MM.1S (cell line): ENCODE data around the gene PCP2.
A peak's percentile ranks its signal among the peaks of the same experiment; 100 is the strongest.

Experiments used
- DNase-seq: peaks from one replicate; pipeline ENCODE4 v3.0.0-alpha.2; 2015
- H2AFZ ChIP-seq: fragments of 300-600 bp; sonication (generic); 2 replicates; pipeline ENCODE4 v1.6.0; 2016; ENCODE audit warnings: antibody characterized with exemption, low read length
- H3F3A ChIP-seq: fragments of 300-600 bp; sonication (generic); 2 replicates; pipeline ENCODE4 v1.6.1; 2016; ENCODE audit warnings: mild to moderate bottlenecking, antibody characterized with exemption, low read length, moderate library complexity, mixed read lengths; ENCODE audit not compliant: insufficient read depth
- H3K27ac ChIP-seq: fragments of 300-600 bp; sonication (generic); 2 replicates; pipeline ENCODE4 v1.5.1; 2016; ENCODE audit warnings: mild to moderate bottlenecking, low read length
- H3K27me3 ChIP-seq: fragments of 300-600 bp; sonication (generic); replicated peaks from 2 replicates; pipeline ENCODE4 v1.6.0; 2016; ENCODE audit warnings: low read length; ENCODE audit not compliant: insufficient read depth
- H3K36me3 ChIP-seq: fragments of 300-600 bp; sonication (generic); replicated peaks from 2 replicates; pipeline ENCODE4 v1.6.1; 2016; ENCODE audit warnings: mild to moderate bottlenecking, low read length, mixed read lengths; ENCODE audit not compliant: insufficient read depth
- H3K4me1 ChIP-seq: fragments of 300-600 bp; sonication (generic); 2 replicates; pipeline ENCODE4 v1.6.1; 2016; ENCODE audit warnings: low read length, mixed read lengths
- H3K4me2 ChIP-seq: fragments of 300-600 bp; sonication (generic); 2 replicates; pipeline ENCODE4 v1.6.0; 2016; ENCODE audit warnings: low read depth, low read length
- H3K4me3 ChIP-seq: fragments of 300-600 bp; sonication (generic); 2 replicates; pipeline ENCODE4 v1.5.1; 2016; ENCODE audit warnings: low read length, mixed read lengths
- H3K79me2 ChIP-seq: fragments of 300-600 bp; sonication (generic); 2 replicates; pipeline ENCODE4 v1.6.1; 2016; ENCODE audit warnings: mixed run types, low read length, mixed read lengths
- H3K9ac ChIP-seq: fragments of 300-600 bp; sonication (generic); 2 replicates; pipeline ENCODE4 v1.6.1; 2016; ENCODE audit warnings: low read length, mixed read lengths
- H3K9me2 ChIP-seq: fragments of 300-600 bp; sonication (generic); replicated peaks from 2 replicates; pipeline ENCODE4 v1.6.1; 2016; ENCODE audit warnings: mild to moderate bottlenecking, low read length, mixed read lengths; ENCODE audit not compliant: insufficient read depth
- H3K9me3 ChIP-seq: fragments of 300-600 bp; sonication (generic); replicated peaks from 2 replicates; pipeline ENCODE4 v1.6.1; 2016; ENCODE audit warnings: mild to moderate bottlenecking, low read length, mixed read lengths; ENCODE audit not compliant: insufficient read depth
- H4K20me1 ChIP-seq: fragments of 300-600 bp; sonication (generic); 2 replicates; pipeline ENCODE4 v1.6.1; 2016; ENCODE audit warnings: mild to moderate bottlenecking, low read length, moderate library complexity, mixed read lengths; ENCODE audit not compliant: insufficient read depth
- EZH2 ChIP-seq: fragments of 300-600 bp; sonication (generic); optimal IDR thresholded peaks from 2 replicates; pipeline ENCODE3; 2017; ENCODE audit warnings: low read depth, mild to moderate bottlenecking, antibody characterized with exemption, low read length, mixed read lengths
- EZH2phosphoT487 ChIP-seq: fragments of 300-600 bp; sonication (generic); IDR thresholded peaks from 2 replicates; pipeline ENCODE4 v1.6.1; 2018; ENCODE audit warnings: antibody characterized with exemption, low read length
- TF ChIP-seq, protein P1 (sequence below): fragments of 300-600 bp; sonication (generic); IDR thresholded peaks from 2 replicates; pipeline ENCODE4 v1.5.1; 2016; ENCODE audit warnings: antibody characterized with exemption, low read length, mixed read lengths

PCP2 gene

DNA sequence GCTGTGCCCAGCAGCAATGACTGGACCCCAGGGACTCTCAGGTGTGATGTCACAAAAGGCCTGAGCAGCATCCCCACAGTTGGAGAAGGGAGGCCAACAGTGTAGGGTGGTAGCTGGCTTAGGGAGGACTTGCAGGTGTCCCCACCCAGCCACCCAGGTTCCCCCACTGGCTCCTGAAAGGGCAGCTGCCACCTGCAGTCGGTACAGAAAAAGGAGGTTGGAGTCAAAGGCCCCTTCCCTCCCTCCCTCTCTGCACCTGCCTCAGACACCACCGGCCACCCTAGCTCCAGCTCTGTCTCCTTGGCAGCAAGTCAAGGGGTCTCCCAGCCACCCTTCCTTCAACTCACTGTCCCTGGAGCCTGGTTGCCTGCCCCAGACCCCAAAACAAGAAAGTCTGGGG is at the start of gene PCP2:
PCP2 (minus strand) TSS at position 22 of the 400 bp plus-strand sequence. CDS start 262 bp downstream, outside the sequence.
- TF ChIP-seq EZH2 (no peak), EZH2phosphoT487 (no peak)
- TF ChIP-seq, protein P1, sequence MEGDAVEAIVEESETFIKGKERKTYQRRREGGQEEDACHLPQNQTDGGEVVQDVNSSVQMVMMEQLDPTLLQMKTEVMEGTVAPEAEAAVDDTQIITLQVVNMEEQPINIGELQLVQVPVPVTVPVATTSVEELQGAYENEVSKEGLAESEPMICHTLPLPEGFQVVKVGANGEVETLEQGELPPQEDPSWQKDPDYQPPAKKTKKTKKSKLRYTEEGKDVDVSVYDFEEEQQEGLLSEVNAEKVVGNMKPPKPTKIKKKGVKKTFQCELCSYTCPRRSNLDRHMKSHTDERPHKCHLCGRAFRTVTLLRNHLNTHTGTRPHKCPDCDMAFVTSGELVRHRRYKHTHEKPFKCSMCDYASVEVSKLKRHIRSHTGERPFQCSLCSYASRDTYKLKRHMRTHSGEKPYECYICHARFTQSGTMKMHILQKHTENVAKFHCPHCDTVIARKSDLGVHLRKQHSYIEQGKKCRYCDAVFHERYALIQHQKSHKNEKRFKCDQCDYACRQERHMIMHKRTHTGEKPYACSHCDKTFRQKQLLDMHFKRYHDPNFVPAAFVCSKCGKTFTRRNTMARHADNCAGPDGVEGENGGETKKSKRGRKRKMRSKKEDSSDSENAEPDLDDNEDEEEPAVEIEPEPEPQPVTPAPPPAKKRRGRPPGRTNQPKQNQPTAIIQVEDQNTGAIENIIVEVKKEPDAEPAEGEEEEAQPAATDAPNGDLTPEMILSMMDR: no peak
- peaks cover 9% of the 10 kb centered on the region for H3K4me1 ChIP-seq
- H3K36me3 ChIP-seq: no peaks in the 10 kb centered on the region
- no peaks in the 10 kb centered on the region for H4K20me1 ChIP-seq
- no peak within 1 kb of the TSS for H3K4me3 ChIP-seq
- H3K79me2 ChIP-seq: peaks cover 36% of the 10 kb centered on the region
- H3K9ac ChIP-seq: no peak within 1 kb of the TSS
- H3K9me2 ChIP-seq: no peaks in the 10 kb centered on the region
- no peak for DNase-seq
- no peaks in the 10 kb centered on the region for H3K27me3 ChIP-seq
- no peak within 1 kb of the TSS for H3K4me2 ChIP-seq
- H3K27ac ChIP-seq: no peak within 1 kb of the TSS
- H3K9me3 ChIP-seq: no peaks in the 10 kb centered on the region
- H2AFZ ChIP-seq: no peak within 1 kb of the TSS
- no peaks in the 10 kb centered on the region for H3F3A ChIP-seq

- 0 out of 2 replicates have a peak, but pooled peaks cover 3% of the 10 kb centered on the region for H3K4me1 ChIP-seq
- no peaks in the 10 kb centered on the region for H3K9me3 ChIP-seq
- no peaks in the 10 kb centered on the region for H3K36me3 ChIP-seq
- no peak overlapping the region for H3K27ac ChIP-seq
- H3K9me2 ChIP-seq: no peaks in the 10 kb centered on the region
- H3K79me2 ChIP-seq: peaks cover 13% of the 10 kb centered on the region
- H2AFZ ChIP-seq: no peak overlapping the region
- no peak overlapping the region for H3K9ac ChIP-seq
- TF ChIP-seq EZH2phosphoT487 (no peak), EZH2 (no peak)
- TF ChIP-seq, protein P1: no peak
- H3K27me3 ChIP-seq: peaks cover 31% of the 10 kb centered on the region
- H3F3A ChIP-seq: no peaks in the 10 kb centered on the region
- no peak overlapping the region for H3K4me2 ChIP-seq
- H3K4me3 ChIP-seq: no peak overlapping the region
- DNase-seq: no peak
- H4K20me1 ChIP-seq: no peaks in the 10 kb centered on the region
Measured at GRCh38 chr19:7682175-7682855, 48.8 kb upstream of the PCP2 start.

DNA sequence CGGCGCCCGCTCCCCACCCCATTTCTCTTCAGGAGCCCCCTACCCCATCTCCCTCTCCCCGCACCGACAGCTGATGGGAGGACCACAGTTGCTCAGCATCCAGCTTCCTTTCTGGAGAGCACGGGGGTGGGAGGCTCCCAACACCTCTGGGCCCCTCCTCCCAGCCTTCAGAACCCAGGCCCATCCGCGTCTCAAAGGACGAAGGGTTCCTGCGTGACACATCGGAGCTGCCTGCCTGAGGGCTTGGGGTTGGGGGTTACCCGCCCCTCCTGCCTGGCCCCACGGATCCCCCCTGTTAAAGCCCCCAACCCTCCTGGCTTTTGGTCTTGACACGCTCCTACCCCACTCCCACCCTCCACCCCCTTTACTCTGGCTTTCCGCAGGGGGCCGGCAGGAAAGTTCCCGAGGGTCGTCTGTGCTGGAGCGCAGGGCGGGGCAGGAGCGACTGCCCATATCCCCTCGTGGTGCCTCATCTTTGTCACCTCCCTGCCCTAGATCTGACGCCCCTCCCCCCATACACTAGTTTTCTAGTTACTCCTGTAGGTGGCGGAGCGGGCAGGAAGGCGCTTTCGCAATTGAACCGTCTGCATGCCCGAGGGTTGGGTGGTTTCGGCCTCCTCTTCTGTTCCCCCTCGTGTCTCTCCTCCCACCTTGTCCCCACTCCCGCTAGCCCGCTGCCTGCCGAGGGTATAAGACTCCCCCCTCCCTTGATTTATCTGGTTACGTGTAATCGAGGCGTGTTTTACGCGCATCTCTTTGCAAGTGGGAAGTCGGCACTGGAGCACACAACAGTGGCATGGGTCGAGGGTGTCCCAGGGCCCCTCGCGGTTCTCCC is 48.0 kb upstream of the PCP2 start:
- H3K9ac ChIP-seq: peak overlapping the region; percentile 92
- 0 out of 2 replicates have a peak, but pooled peaks cover 3% of the 10 kb centered on the region for H3K4me1 ChIP-seq
- DNase-seq: peak; percentile 30
- H3K27me3 ChIP-seq: peaks cover 32% of the 10 kb centered on the region
- TF ChIP-seq EZH2phosphoT487 (no peak), EZH2 (no peak)
- TF ChIP-seq, protein P1: no peak
- H3K79me2 ChIP-seq: peaks cover 13% of the 10 kb centered on the region
- H3F3A ChIP-seq: no peaks in the 10 kb centered on the region
- peak overlapping the region; percentile 100 for H2AFZ ChIP-seq
- H3K4me3 ChIP-seq: peak overlapping the region; percentile 100
- H3K9me2 ChIP-seq: no peaks in the 10 kb centered on the region
- H3K9me3 ChIP-seq: no peaks in the 10 kb centered on the region
- H4K20me1 ChIP-seq: no peaks in the 10 kb centered on the region
- no peaks in the 10 kb centered on the region for H3K36me3 ChIP-seq
- no peak overlapping the region for H3K27ac ChIP-seq
- peak overlapping the region; percentile 99 for H3K4me2 ChIP-seq
